H9 (cell line): Measurements from ENCODE around the gene ROPN1B. TPM values are rescaled to one million over a fixed set of nuclear protein-coding genes. Genes with fewer than 3 reads are reported as not detected.
"Not testable (repeated sequence)": the region's sequence is repeated elsewhere in the genome, so short reads cannot be mapped to it uniquely, and the experiment has no call there.

ENCODE experiments used
- DNase-seq: peaks from one replicate; pipeline ENCODE4 v3.0.0-alpha.2; 2017
- H2AFZ ChIP-seq: one replicate; pipeline ENCODE4 v1.6.1; 2013; ENCODE audit warnings: mild to moderate bottlenecking, low read length, control low read depth, moderate library complexity
- H2AK5ac ChIP-seq: 2 replicates; pipeline ENCODE4 v1.6.1; 2013; ENCODE audit warnings: low read length, control low read depth, mixed read lengths; ENCODE audit not compliant: insufficient read length
- H2BK120ac ChIP-seq: one replicate; pipeline ENCODE4 v1.6.1; 2013; ENCODE audit warnings: low read depth, mild to moderate bottlenecking, low read length, control low read depth, inconsistent platforms; ENCODE audit not compliant: poor library complexity, severe bottlenecking
- H2BK12ac ChIP-seq: 2 replicates; pipeline ENCODE4 v1.6.1; 2013; ENCODE audit warnings: low read length, control low read depth, mixed read lengths, low read depth; ENCODE audit not compliant: insufficient read length
- H2BK15ac ChIP-seq: 2 replicates; pipeline ENCODE4 v1.6.1; 2013; ENCODE audit warnings: low read depth, low read length, control low read depth
- H2BK20ac ChIP-seq: one replicate; pipeline ENCODE4 v1.6.1; 2013; ENCODE audit warnings: low read depth, mild to moderate bottlenecking, low read length, control low read depth, inconsistent platforms; ENCODE audit not compliant: poor library complexity, severe bottlenecking
- H2BK5ac ChIP-seq: 2 replicates; pipeline ENCODE4 v1.6.1; 2013; ENCODE audit warnings: low read length, control low read depth, mixed read lengths; ENCODE audit not compliant: insufficient read length
- H3K14ac ChIP-seq: 2 replicates; pipeline ENCODE4 v1.6.1; 2013; ENCODE audit warnings: low read length, control low read depth; ENCODE audit not compliant: insufficient read depth
- H3K18ac ChIP-seq: 2 replicates; pipeline ENCODE4 v1.6.1; 2013; ENCODE audit warnings: low read depth, mild to moderate bottlenecking, mixed read lengths, low read length, control low read depth; ENCODE audit not compliant: insufficient read length
- H3K23ac ChIP-seq: 2 replicates; pipeline ENCODE4 v1.6.1; 2013; ENCODE audit warnings: low read length, control low read depth, mixed read lengths, low read depth; ENCODE audit not compliant: insufficient read length
- H3K23me2 ChIP-seq: 2 replicates; pipeline ENCODE4 v1.6.1; 2013; ENCODE audit warnings: low read depth, mild to moderate bottlenecking, mixed read lengths, low read length, control low read depth; ENCODE audit not compliant: insufficient read length, poor library complexity, severe bottlenecking
- H3K27ac ChIP-seq: 2 replicates; pipeline ENCODE4 v1.5.1; 2013; ENCODE audit warnings: low read length, control low read depth, mixed read lengths, low read depth; ENCODE audit not compliant: insufficient read length
- H3K27me3 ChIP-seq: 2 replicates; pipeline ENCODE4 v1.6.1; 2013; ENCODE audit warnings: low read length, control low read depth, inconsistent platforms; ENCODE audit not compliant: insufficient read depth
- H3K4ac ChIP-seq: 2 replicates; pipeline ENCODE4 v1.6.1; 2013; ENCODE audit warnings: low read depth, mild to moderate bottlenecking, control low read depth, inconsistent platforms, low read length, moderate library complexity
- H3K4me1 ChIP-seq: 2 replicates; pipeline ENCODE4 v1.6.1; 2013; ENCODE audit warnings: low read length, control low read depth, inconsistent platforms; ENCODE audit not compliant: insufficient read depth
- H3K4me2 ChIP-seq: 2 replicates; pipeline ENCODE4 v1.6.1; 2013; ENCODE audit warnings: low read length, control low read depth, mixed read lengths; ENCODE audit not compliant: insufficient read length, insufficient read depth
- H3K56ac ChIP-seq: 2 replicates; pipeline ENCODE4 v1.6.1; 2013; ENCODE audit warnings: low read depth, mild to moderate bottlenecking, mixed read lengths, low read length, control low read depth; ENCODE audit not compliant: insufficient read length
- H3K79me1 ChIP-seq: 2 replicates; pipeline ENCODE4 v1.6.1; 2013; ENCODE audit warnings: low read depth, mild to moderate bottlenecking, moderate library complexity, low read length, control low read depth, inconsistent platforms; ENCODE audit not compliant: insufficient read depth, poor library complexity, severe bottlenecking
- H3K79me2 ChIP-seq: 2 replicates; pipeline ENCODE4 v1.6.1; 2013; ENCODE audit warnings: low read length, control low read depth, inconsistent platforms; ENCODE audit not compliant: insufficient read depth
- H3K9ac ChIP-seq: 2 replicates; pipeline ENCODE4 v1.6.1; 2013; ENCODE audit warnings: low read length, control low read depth, mixed read lengths; ENCODE audit not compliant: insufficient read length; ENCODE audit errors: extremely low read depth
- H3K9me3 ChIP-seq: one replicate; pipeline ENCODE4 v1.6.1; 2013; ENCODE audit warnings: low read depth, low read length, inconsistent platforms; ENCODE audit not compliant: control insufficient read depth
- H3T11ph ChIP-seq: one replicate; pipeline ENCODE4 v1.6.1; 2013; ENCODE audit warnings: mild to moderate bottlenecking, low read length, control low read depth, inconsistent platforms
- H4K20me1 ChIP-seq: one replicate; pipeline ENCODE4 v1.6.1; 2013; ENCODE audit not compliant: control insufficient read depth, insufficient read length, insufficient read depth
- H4K5ac ChIP-seq: 2 replicates; pipeline ENCODE4 v1.6.1; 2013; ENCODE audit warnings: low read depth, mild to moderate bottlenecking, mixed read lengths, low read length, control low read depth; ENCODE audit not compliant: insufficient read length
- H4K8ac ChIP-seq: replicated peaks from 2 replicates; pipeline ENCODE4 v1.6.1; 2013; ENCODE audit warnings: low read length, control low read depth, mixed read lengths, low read depth; ENCODE audit not compliant: insufficient read length
- H4K91ac ChIP-seq: 2 replicates; pipeline ENCODE4 v1.6.1; 2013; ENCODE audit warnings: low read depth, mild to moderate bottlenecking, moderate library complexity, mixed read lengths, low read length, control low read depth; ENCODE audit not compliant: insufficient read length
- H3K27ac Mint-ChIP-seq, 3 experiments: 2 replicates in 2 of 3; 3 replicates in 1 of 3; pipeline ENCODE4 v1.8.0; 2020 to 2021; ENCODE audit warnings: mixed read lengths in 3 of 3, mild to moderate bottlenecking in 1 of 3, moderate library complexity in 1 of 3
- H3K27me3 Mint-ChIP-seq: 2 replicates; pipeline ENCODE4 v1.8.0; 2021; ENCODE audit warnings: low read depth, mild to moderate bottlenecking, moderate library complexity, mixed read lengths
- H3K36me3 Mint-ChIP-seq, 3 experiments: 2 replicates in 2 of 3; 3 replicates in 1 of 3; pipeline ENCODE4 v1.8.0; 2020 to 2021; ENCODE audit warnings: low read depth in 3 of 3, mixed read lengths in 3 of 3; ENCODE audit not compliant: insufficient read depth in 1 of 3
- H3K4me1 Mint-ChIP-seq, 2 experiments: 2 replicates each; pipeline ENCODE4 v1.8.0; 2020; ENCODE audit warnings: mixed read lengths in 2 of 2
- H3K4me3 Mint-ChIP-seq, 2 experiments: 2 replicates in 1 of 2; 3 replicates in 1 of 2; pipeline ENCODE4 v1.8.0; 2020 to 2021; ENCODE audit warnings: mild to moderate bottlenecking in 2 of 2, mixed read lengths in 2 of 2, moderate library complexity in 1 of 2
- H3K9me3 Mint-ChIP-seq, 2 experiments: 2 replicates in 1 of 2; 3 replicates in 1 of 2; pipeline ENCODE4 v1.8.0; 2020; ENCODE audit warnings: mild to moderate bottlenecking in 2 of 2, mixed read lengths in 2 of 2, moderate library complexity in 1 of 2
- WGBS: extraction: QIAGEN DNeasy Blood & Tissue Kit; methylation state at CpG from one replicate; pipeline ENCODE4 v1.1.7; 2013; ENCODE audit warnings: missing lambda C conversion rate, low lambda C conversion rate, mixed read lengths; ENCODE audit not compliant: insufficient read length; ENCODE audit errors: extremely low coverage; 5-methylcytosine and 5-hydroxymethylcytosine counted together
- total RNA-seq: library from RNA; stranded (reverse); gene quantifications from 2 replicates; pipeline ENCODE4 v1.2.1, GENCODE V29; 2021

The ROPN1B gene
- total RNA-seq, 1 experiment from 2014 or later, result not detected

GRCh38 chr3:125976003-125976390 lies 7.0 kb downstream of the ROPN1B start:
- not testable (repeated sequence) for H3K9me3 ChIP-seq, H2BK120ac ChIP-seq, H3K4me1 ChIP-seq, H3K36me3 Mint-ChIP-seq, H2BK20ac ChIP-seq, H3K4me1 Mint-ChIP-seq, H3K27me3 ChIP-seq, H2BK5ac ChIP-seq, H3K14ac ChIP-seq, H3K23me2 ChIP-seq, H3K79me1 ChIP-seq, H3K27ac Mint-ChIP-seq, H4K91ac ChIP-seq, DNase-seq, H3K27ac ChIP-seq, H2AFZ ChIP-seq, H3K4ac ChIP-seq, H3K56ac ChIP-seq, H2AK5ac ChIP-seq, H3K4me2 ChIP-seq, H4K20me1 ChIP-seq, H2BK12ac ChIP-seq, H4K8ac ChIP-seq, H3K18ac ChIP-seq, H3K9ac ChIP-seq, H3K23ac ChIP-seq, H2BK15ac ChIP-seq, H3K9me3 Mint-ChIP-seq, H3T11ph ChIP-seq, H3K4me3 Mint-ChIP-seq, H4K5ac ChIP-seq, H3K79me2 ChIP-seq
- peaks cover 14% of the 10 kb centered on the region for H3K27me3 Mint-ChIP-seq
- no CpG with 5 or more reads among the region's 3 CpGs for WGBS

GRCh38 chr3:125977104-125977503 lies 8.1 kb downstream of the ROPN1B start:
- H2BK15ac ChIP-seq, H3K27me3 ChIP-seq, H4K20me1 ChIP-seq, H3K14ac ChIP-seq, H2BK12ac ChIP-seq, H3K9me3 Mint-ChIP-seq, H3K4me3 Mint-ChIP-seq, DNase-seq, H3K9ac ChIP-seq, H2AK5ac ChIP-seq, H3K18ac ChIP-seq, H3K27me3 Mint-ChIP-seq, H3K4me1 ChIP-seq, H4K5ac ChIP-seq, H4K8ac ChIP-seq, H4K91ac ChIP-seq, H3K79me1 ChIP-seq, H2BK20ac ChIP-seq, H3K4ac ChIP-seq, H2AFZ ChIP-seq, H3K23me2 ChIP-seq, H3K23ac ChIP-seq, H3K27ac ChIP-seq, H3K9me3 ChIP-seq, H3K56ac ChIP-seq, H3K79me2 ChIP-seq, H2BK120ac ChIP-seq, H3T11ph ChIP-seq, H3K4me1 Mint-ChIP-seq, H3K36me3 Mint-ChIP-seq, H2BK5ac ChIP-seq, H3K27ac Mint-ChIP-seq, H3K4me2 ChIP-seq: not testable (repeated sequence)
- no CpG with 5 or more reads among the region's 7 CpGs for WGBS
